ENCODE measurements around the gene GINS2. TPM values are rescaled to one million over a fixed set of nuclear protein-coding genes. Genes with fewer than 3 reads are reported as not detected.

GINS2 gene
- total and polyA plus RNA-seq, 2 of the 4 experiments (the other 2 are of a cell fraction): 12.0 to 13.4 TPM

DNA sequence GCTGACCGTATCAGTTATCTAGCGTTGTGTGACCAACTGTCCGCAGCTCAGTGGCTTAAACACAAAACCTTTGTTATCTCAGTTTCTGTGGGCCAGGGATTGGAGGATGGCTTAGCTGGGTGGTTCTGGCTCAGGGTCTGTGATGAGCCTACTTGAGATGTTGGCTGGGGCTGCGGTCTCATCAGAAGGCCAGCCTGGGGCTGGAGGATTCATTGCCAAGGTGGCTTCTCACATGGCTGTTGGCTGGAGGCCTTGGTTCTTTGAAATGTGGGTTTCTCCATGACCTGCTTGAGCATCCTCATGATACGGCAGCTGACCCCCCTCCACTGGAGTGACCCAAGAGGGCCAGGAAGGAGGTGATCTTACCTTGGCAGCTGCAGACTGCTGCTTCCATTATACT lies 58.9 kb downstream of the GINS2 start:
- no TSS peak for BruUV-seq (replicated peaks)
- dilution Hi-C loops (cut with HindIII; ENCODE audit: low sequenced_read_pairs, unreplicated experiment) (no loop called here), intact Hi-C loops (cut with micrococcal nuclease) (no loop called here), in situ Hi-C loops (cut with MboI; ENCODE audit: low sequenced_read_pairs) (no loop called here)
- Histone ChIP-seq H2BK15ac (ENCODE audit: low read depth, low read length) (no peak overlapping the region), H4K91ac (ENCODE audit: insufficient read depth, low read depth, low read length) (no peak overlapping the region), H4K8ac (ENCODE audit: low read depth in 2 of 2, low read length in 2 of 2) (no peak overlapping the region), H3K4ac (ENCODE audit: low read depth, low read length) (no peak overlapping the region), H4K5ac (ENCODE audit: low read depth, low read length) (no peak overlapping the region), H2AK5ac (ENCODE audit: low read depth, low read length) (no peak overlapping the region), H3K4me1 (ENCODE audit: control insufficient read depth, insufficient read depth, low read length) (no peaks in the 10 kb centered on the region), H2BK5ac (ENCODE audit: low read depth, low read length, poor library complexity, severe bottlenecking) (no peak overlapping the region), H3K23ac (ENCODE audit: low read depth, low read length) (no peak overlapping the region), H4K20me1 (ENCODE audit: insufficient read depth, low read length) (peaks cover 98% of the 10 kb centered on the region), H2BK120ac (ENCODE audit: low read depth, low read length) (no peak overlapping the region), H3K27me3 (ENCODE audit: control insufficient read depth, insufficient read depth, low read length) (no peaks in the 10 kb centered on the region), H2AFZ (replicated peaks; ENCODE audit: low read length, poor library complexity) (peak overlapping the region; percentile 21), H3K4me3 (ENCODE audit: insufficient read depth, low read depth, low read length) (no peak overlapping the region), H3K9me3 (ENCODE audit: control insufficient read depth, insufficient read depth, low read length) (peaks cover 13% of the 10 kb centered on the region), H3K18ac (ENCODE audit: low read depth, low read length) (no peak overlapping the region), H2AK9ac (replicated peaks; ENCODE audit: low read depth, low read length, poor library complexity) (peak overlapping the region; percentile 61), H3K9me1 (ENCODE audit: insufficient read depth, low read length) (no peaks in the 10 kb centered on the region), H3K79me1 (ENCODE audit: low read depth in 1 of 2, low read length in 2 of 2) (peaks cover 16 to 66% of the 10 kb centered on the region in 2 experiments), H3K9ac (ENCODE audit: low read depth, low read length) (no peak overlapping the region), H3K36me3 (ENCODE audit: control insufficient read depth, insufficient read depth, low read length) (peaks cover 1% of the 10 kb centered on the region; the same call in 1 of the 2 replicates), H2BK20ac (ENCODE audit: low read depth, low read length) (no peak overlapping the region), H3K27ac (ENCODE audit: insufficient read depth, low read length) (no peak overlapping the region), H3K4me2 (ENCODE audit: low read depth, low read length) (no peak overlapping the region), H3K14ac (replicated peaks; ENCODE audit: low read depth, low read length) (no peak overlapping the region), H3K56ac (ENCODE audit: extremely low read depth, insufficient read depth, low read length) (no peak overlapping the region)
- DNase-seq (no peak), ATAC-seq (ENCODE audit: low read depth) (no peak)
- WGBS, 2 experiments (ENCODE audit: extremely low coverage in 2 of 2, insufficient read length in 1 of 2): no CpG with 5 or more reads among the region's 5 CpGs
- no peak for TF ChIP-seq MAFK (IDR thresholded peaks at IDR 0.05; ENCODE audit: low read depth, low read length)
- TF ChIP-seq, protein P1, sequence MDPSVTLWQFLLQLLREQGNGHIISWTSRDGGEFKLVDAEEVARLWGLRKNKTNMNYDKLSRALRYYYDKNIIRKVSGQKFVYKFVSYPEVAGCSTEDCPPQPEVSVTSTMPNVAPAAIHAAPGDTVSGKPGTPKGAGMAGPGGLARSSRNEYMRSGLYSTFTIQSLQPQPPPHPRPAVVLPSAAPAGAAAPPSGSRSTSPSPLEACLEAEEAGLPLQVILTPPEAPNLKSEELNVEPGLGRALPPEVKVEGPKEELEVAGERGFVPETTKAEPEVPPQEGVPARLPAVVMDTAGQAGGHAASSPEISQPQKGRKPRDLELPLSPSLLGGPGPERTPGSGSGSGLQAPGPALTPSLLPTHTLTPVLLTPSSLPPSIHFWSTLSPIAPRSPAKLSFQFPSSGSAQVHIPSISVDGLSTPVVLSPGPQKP (IDR thresholded peaks at IDR 0.05; ENCODE audit: borderline replicate concordance, low read depth, low read length): no peak
- TF ChIP-seq POLR2A (IDR thresholded peaks at IDR 0.05; ENCODE audit: low read depth, low read length): no peak
- no peak for TF ChIP-seq BHLHE40 (IDR thresholded peaks at IDR 0.05; ENCODE audit: low read depth, low read length)
- ChIA-PET CTCF (no interaction called here), POLR2A (ENCODE audit: unreplicated experiment) (no interaction called here)
